ENCODE measurements around the gene JAGN1. TPM values are rescaled to one million over a fixed set of nuclear protein-coding genes. Genes with fewer than 3 reads are reported as not detected.
"Not testable (repeated sequence)": the region's sequence is repeated elsewhere in the genome, so short reads cannot be mapped to it uniquely, and the experiment has no call there.

Gene JAGN1
- total RNA-seq, 4 donors from 2014 or later, result 42.8 to 96.4 (median 67.0) TPM

DNA sequence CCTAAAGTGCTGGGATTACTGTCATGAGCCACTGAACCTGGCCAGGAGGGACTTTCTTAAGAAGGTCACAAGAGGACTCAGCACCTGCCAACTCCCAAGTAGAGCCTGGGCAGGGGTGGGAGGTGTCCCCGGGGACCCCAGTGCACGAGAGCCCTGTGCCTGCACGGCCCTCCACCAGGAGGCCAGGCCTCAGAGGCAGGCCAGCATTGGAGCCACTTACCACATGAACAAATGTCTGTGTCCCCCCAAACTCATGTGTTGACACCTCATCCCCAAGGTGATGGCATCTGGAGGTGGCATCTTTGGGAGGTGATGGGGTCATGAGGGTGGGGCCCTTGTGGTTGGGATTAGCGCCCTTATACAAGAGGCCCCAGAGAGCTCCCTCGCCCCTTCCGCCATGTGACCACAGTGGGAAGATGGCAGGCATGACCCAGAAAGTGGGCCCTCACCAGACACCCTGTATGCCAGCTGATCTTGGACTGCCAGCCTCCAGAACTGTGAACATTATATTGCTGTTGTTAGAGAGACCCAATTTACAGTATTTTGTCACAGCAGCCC lies 43.4 kb upstream of the JAGN1 start:
- Histone ChIP-seq H3K27ac (no peak overlapping the region), H3K9me3 (no peaks in the 10 kb centered on the region), H3K4me1 (peaks cover 7 to 12% of the 10 kb centered on the region in 2 donors), H3K36me3 (peaks cover 0 to 1% of the 10 kb centered on the region in 2 donors), H3K4me3 (no peak overlapping the region), H3K27me3 (no peaks in the 10 kb centered on the region)
- in situ Hi-C loops (cut with MboI; ENCODE audit: low sequenced_read_pairs in 4 of 4), result loop anchor here in 1 of 4 donors (10.0 kb wide), 1 partner anchor 88 kb away; the partner anchor contains the start of gene CRELD1
- TF ChIP-seq POLR2A (IDR thresholded peaks at IDR 0.05) (no peak), CTCF (IDR thresholded peaks at IDR 0.05 in 4 of 5, conservative IDR thresholded peaks at IDR 0.05 in 1 of 5) (no peak)
- intact Hi-C loops (cut with DNase I; ENCODE audit: low total_unique reads), result no loop called here
- ATAC-seq, result no peak
- DNase-seq, result no peak

- H3K4me3 ChIP-seq; H3K9me3 ChIP-seq; ATAC-seq; intact Hi-C loops (cut with DNase I; ENCODE audit: low total_unique reads); H3K36me3 ChIP-seq; H3K27me3 ChIP-seq; H3K27ac ChIP-seq; H3K4me1 ChIP-seq; DNase-seq: not testable (repeated sequence)
- in situ Hi-C loops (cut with MboI; ENCODE audit: low sequenced_read_pairs in 4 of 4), result loop anchor here in 1 of 4 donors (10.0 kb wide), 1 partner anchor 87 kb away; the partner anchor contains the start of gene CRELD1
Measured at GRCh38 chr3:9847870-9848269, 42.5 kb upstream of the JAGN1 start.

DNA sequence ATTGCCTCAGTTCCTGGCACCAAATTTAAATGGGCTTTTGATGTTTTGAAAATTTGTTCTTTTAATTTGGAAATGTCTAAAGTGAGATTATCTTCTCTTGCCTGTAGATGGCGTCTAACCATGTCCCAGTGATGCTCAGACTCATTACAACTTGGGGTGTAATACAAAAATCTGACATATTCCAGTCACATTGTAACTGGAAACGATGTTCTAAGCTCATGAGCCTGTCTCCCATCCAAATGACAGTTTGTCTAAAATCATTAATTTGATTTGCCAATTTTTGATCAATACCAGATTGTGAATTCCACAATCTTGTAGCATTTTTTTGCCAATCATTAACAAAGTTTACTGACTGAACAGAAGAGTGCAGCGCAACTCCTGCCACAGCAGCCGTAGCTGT lies 41.5 kb upstream of the JAGN1 start:
- ATAC-seq; intact Hi-C loops (cut with DNase I; ENCODE audit: low total_unique reads): not testable (repeated sequence)

GRCh38 chr3:9851383-9851782 lies 39.0 kb upstream of the JAGN1 start:
- H3K27me3 ChIP-seq; H3K27ac ChIP-seq; H3K4me1 ChIP-seq; H3K9me3 ChIP-seq; in situ Hi-C loops (cut with MboI; ENCODE audit: low sequenced_read_pairs in 4 of 4); DNase-seq; intact Hi-C loops (cut with DNase I; ENCODE audit: low total_unique reads); ATAC-seq; H3K36me3 ChIP-seq; H3K4me3 ChIP-seq: not testable (repeated sequence)

More for the DNA sequence above, 41.5 kb upstream of the JAGN1 start:
- not testable (repeated sequence) for H3K27ac ChIP-seq, H3K4me1 ChIP-seq, DNase-seq, H3K27me3 ChIP-seq, H3K4me3 ChIP-seq, H3K36me3 ChIP-seq, H3K9me3 ChIP-seq
- peak in 4 of 5 experiments; percentile 32 to 52 (median 42) for TF ChIP-seq CTCF (IDR thresholded peaks at IDR 0.05 in 4 of 5, conservative IDR thresholded peaks at IDR 0.05 in 1 of 5)
- in situ Hi-C loops (cut with MboI; ENCODE audit: low sequenced_read_pairs in 4 of 4), result loop anchor here in 1 of 4 donors (10.0 kb wide), 1 partner anchor 86 kb away; the partner anchor contains the start of gene CRELD1

GRCh38 chr3:9851926-9852325 lies 38.5 kb upstream of the JAGN1 start:
- intact Hi-C loops (cut with DNase I; ENCODE audit: low total_unique reads); in situ Hi-C loops (cut with MboI; ENCODE audit: low sequenced_read_pairs in 4 of 4); H3K36me3 ChIP-seq; H3K4me1 ChIP-seq; ATAC-seq; H3K27ac ChIP-seq; H3K27me3 ChIP-seq; H3K4me3 ChIP-seq; H3K9me3 ChIP-seq; DNase-seq: not testable (repeated sequence)

GRCh38 chr3:9852528-9852927 lies 37.9 kb upstream of the JAGN1 start:
- H3K4me3 ChIP-seq, result no peak overlapping the region
- TF ChIP-seq CTCF (IDR thresholded peaks at IDR 0.05 in 4 of 5, conservative IDR thresholded peaks at IDR 0.05 in 1 of 5) (no peak), POLR2A (IDR thresholded peaks at IDR 0.05) (no peak)
- DNase-seq (no peak), ATAC-seq (no peak)
- H3K27me3 ChIP-seq, result no peaks in the 10 kb centered on the region
- H3K9me3 ChIP-seq, result no peaks in the 10 kb centered on the region
- no peaks in the 10 kb centered on the region for H3K4me1 ChIP-seq
- no peaks in the 10 kb centered on the region for H3K36me3 ChIP-seq
- H3K27ac ChIP-seq, result no peak overlapping the region
- intact Hi-C loops (cut with DNase I; ENCODE audit: low total_unique reads), result no loop called here
- in situ Hi-C loops (cut with MboI; ENCODE audit: low sequenced_read_pairs in 4 of 4), result no loop called here

- ATAC-seq; H3K36me3 ChIP-seq; H3K9me3 ChIP-seq; H3K4me3 ChIP-seq; in situ Hi-C loops (cut with MboI; ENCODE audit: low sequenced_read_pairs in 4 of 4); DNase-seq; H3K4me1 ChIP-seq; H3K27me3 ChIP-seq; H3K27ac ChIP-seq; intact Hi-C loops (cut with DNase I; ENCODE audit: low total_unique reads): not testable (repeated sequence)
Measured at GRCh38 chr3:9854291-9854940, 36.0 kb upstream of the JAGN1 start.
